HT1080 (cell line): ENCODE measurements around the gene PPP1R13B. TPM values are rescaled to one million over a fixed set of nuclear protein-coding genes. Genes with fewer than 3 reads are reported as not detected.
A peak's percentile ranks its signal among the peaks of the same experiment; 100 is the strongest.
"Not testable (repeated sequence)": the region's sequence is repeated elsewhere in the genome, so short reads cannot be mapped to it uniquely, and the experiment has no call there.

Experiments used
- DNase-seq: peaks from one replicate; pipeline ENCODE4 v3.0.0-alpha.2; 2015; ENCODE audit warnings: low read depth
- total RNA-seq: library from RNA; depleted of rRNA; stranded (reverse); fragments of >200 nt; shearing (Covaris generic); gene quantifications from 2 replicates; pipeline ENCODE4 v1.2.3, GENCODE V29; 2014

The PPP1R13B gene
- total RNA-seq, 1 experiment from 2014 or later = 6.6 TPM

- DNase-seq = no peak
Measured at GRCh38 chr14:103861413-103862392, 14.3 kb upstream of the PPP1R13B start.

- no peak for DNase-seq
Measured at GRCh38 chr14:103859416-103860202, 12.2 kb upstream of the PPP1R13B start.

GRCh38 chr14:103858063-103858781 is 10.8 kb upstream of the PPP1R13B start:
- DNase-seq = no peak

GRCh38 chr14:103857256-103857655 is 9.9 kb upstream of the PPP1R13B start:
- no peak for DNase-seq

GRCh38 chr14:103856607-103857006 is 9.2 kb upstream of the PPP1R13B start:
- no peak for DNase-seq

GRCh38 chr14:103856105-103856504 is 8.7 kb upstream of the PPP1R13B start:
- DNase-seq = no peak

GRCh38 chr14:103855734-103856095 is 8.3 kb upstream of the PPP1R13B start:
- no peak for DNase-seq

- DNase-seq = no peak
Measured at GRCh38 chr14:103854822-103855733, 7.7 kb upstream of the PPP1R13B start.

- DNase-seq = peak; percentile 65
Measured at GRCh38 chr14:103854017-103854808, 6.8 kb upstream of the PPP1R13B start.

- no peak for DNase-seq
Measured at GRCh38 chr14:103849151-103849886, 1.9 kb upstream of the PPP1R13B start.

- DNase-seq = no peak
Measured at GRCh38 chr14:103848175-103849077, 1.1 kb upstream of the PPP1R13B start.

- DNase-seq = no peak
Measured at GRCh38 chr14:103846543-103847450, 578 bp downstream of the PPP1R13B start.

GRCh38 chr14:103846097-103846496 is 1.3 kb downstream of the PPP1R13B start:
- DNase-seq = no peak

- no peak for DNase-seq
Measured at GRCh38 chr14:103845327-103845726, 2.0 kb downstream of the PPP1R13B start.

- not testable (repeated sequence) for DNase-seq
Measured at GRCh38 chr14:103841265-103841664, 6.1 kb downstream of the PPP1R13B start.

- no peak for DNase-seq
Measured at GRCh38 chr14:103840014-103840413, 7.4 kb downstream of the PPP1R13B start.

- DNase-seq = no peak
Measured at GRCh38 chr14:103839579-103839978, 7.8 kb downstream of the PPP1R13B start.
